Psoas muscle (tissue), 8 donors: ENCODE data around the gene HDDC2. TPM values are rescaled to one million over a fixed set of nuclear protein-coding genes. Genes with fewer than 3 reads are reported as not detected.
A peak's percentile ranks its signal among the peaks of the same experiment; 100 is the strongest.
"Not testable (repeated sequence)": the region's sequence is repeated elsewhere in the genome, so short reads cannot be mapped to it uniquely, and the experiment has no call there.

ENCODE experiments used
- ATAC-seq, 4 donors: fragments of 200-7000 bp; cut with Tn5 transposase; one replicate each; pipeline ENCODE4 v1.9.1; 2020; ENCODE audit warnings: moderate library complexity in 3 of 4, mild to moderate bottlenecking in 2 of 4
- DNase-seq, 2 donors: peaks; one replicate each; pipeline ENCODE4 v3.0.0-alpha.2; 2020
- H3K27ac ChIP-seq: fragments of 200-600 bp; one replicate; pipeline ENCODE4 v1.8.0; 2022
- H3K27me3 ChIP-seq, 3 donors: fragments of 200-600 bp in 1 of 3; one replicate each; pipeline versions ENCODE4 v1.6.1 to v1.8.0; 2013 to 2022; ENCODE audit warnings: low read length in 2 of 3, mild to moderate bottlenecking in 2 of 3, moderate library complexity in 1 of 3; ENCODE audit not compliant: insufficient read depth in 3 of 3
- H3K36me3 ChIP-seq, 2 donors: fragments of 200-600 bp in 1 of 2; one replicate each; pipeline versions ENCODE4 v1.6.1 to v1.8.0; 2013 to 2022; ENCODE audit warnings: low read depth in 1 of 2, mild to moderate bottlenecking in 1 of 2, moderate library complexity in 1 of 2; ENCODE audit not compliant: insufficient read depth in 1 of 2
- H3K4me1 ChIP-seq: fragments of 200-600 bp; one replicate; pipeline ENCODE4 v1.8.0; 2022
- H3K4me3 ChIP-seq: fragments of 200-600 bp; one replicate; pipeline ENCODE4 v1.8.0; 2022; ENCODE audit warnings: mild to moderate bottlenecking
- H3K9me3 ChIP-seq: fragments of 200-600 bp; one replicate; pipeline ENCODE4 v1.8.0; 2022
- WGBS, 3 donors: extraction: QIAGEN DNeasy Blood & Tissue Kit; methylation state at CpG; one replicate each; pipeline versions ENCODE4 v1.1.6 to v1.1.7; 2013; 5-methylcytosine and 5-hydroxymethylcytosine counted together
- intact Hi-C, 2 donors: fragments of 100-400 bp; cut with DNase I; formaldehyde crosslinking; loops; one replicate each; pipeline versions ENCODE4 v1.11.0 to v1.14.2; 2022
- polyA plus RNA-seq, 3 donors: library from polyadenylated mRNA; stranded (reverse); fragments of 200-250 nt; gene quantifications; one replicate each; pipeline ENCODE4 v1.2.3, GENCODE V29; 2013
- total RNA-seq, 4 donors: library from RNA; stranded (reverse); fragmentation: NEBNext Ultra II Directional in 2 of 4; extraction: Animal tissue kit (Norgen Biotek cat#: 25700) in 2 of 4; gene quantifications; one replicate each; pipeline versions ENCODE4 v1.2.1 to v1.2.4, GENCODE V29; 2021 to 2023
- TF ChIP-seq, protein P1 (sequence below): fragments of 200-600 bp; IDR thresholded peaks from one replicate; pipeline ENCODE4 v1.8.0; 2022; ENCODE audit warnings: antibody characterized with exemption
- donor health status: healthy with polysubstance abuse.
- donor health status: DM: no; HTN: no; CAD: no; lungs with moderate emphysema.
- donor health status: Bipolar disorder and iron deficiency.
- donor health status: healthy.
- donor health status: DM: yes; HTN: yes; CAD: no.
- donor health status: DM: no; HTN: no; CAD: no.
- donor health status: DM: no; HTN: no; CAD: no.
- donor health status: DM: yes; HTN: yes; CAD: no.

Gene HDDC2
- total and polyA plus RNA-seq, 7 donors = 72.5 to 151 (median 103) TPM

DNA sequence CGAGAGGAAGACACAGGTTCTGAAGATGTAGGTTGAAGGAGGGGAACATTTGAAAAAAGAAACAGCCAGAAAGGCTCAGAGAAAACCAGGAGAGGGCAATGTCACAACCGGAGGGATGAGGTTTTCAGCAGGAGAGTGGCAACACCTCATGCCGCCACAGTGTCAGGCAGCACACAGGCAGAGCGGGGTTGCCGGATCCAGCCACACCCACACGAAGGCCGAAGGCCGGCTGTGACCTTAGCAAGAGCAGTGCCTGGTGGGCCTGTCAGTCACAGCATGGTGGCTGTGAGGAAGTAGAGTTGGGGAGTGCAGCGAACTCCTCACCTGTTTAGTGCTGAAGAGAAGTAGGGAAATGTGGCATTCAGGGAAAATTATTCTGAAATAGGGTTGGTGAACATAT lies 14.0 kb downstream of the HDDC2 start:
- peak in 2 of 4 donors; percentile 50 to 71 for ATAC-seq
- no peak for DNase-seq
- WGBS, 3 donors = 88 to 93% (median 91%) methylated on average over 9 of the region's 9 CpGs
- H3K36me3 ChIP-seq = peaks cover 2 to 46% of the 10 kb centered on the region in 2 donors
- H3K27ac ChIP-seq = no peak overlapping the region
- no peak overlapping the region for H3K4me3 ChIP-seq
- intact Hi-C loops = no loop called here
- no peaks in the 10 kb centered on the region for H3K4me1 ChIP-seq
- H3K27me3 ChIP-seq = no peaks in the 10 kb centered on the region
- TF ChIP-seq, protein P1, sequence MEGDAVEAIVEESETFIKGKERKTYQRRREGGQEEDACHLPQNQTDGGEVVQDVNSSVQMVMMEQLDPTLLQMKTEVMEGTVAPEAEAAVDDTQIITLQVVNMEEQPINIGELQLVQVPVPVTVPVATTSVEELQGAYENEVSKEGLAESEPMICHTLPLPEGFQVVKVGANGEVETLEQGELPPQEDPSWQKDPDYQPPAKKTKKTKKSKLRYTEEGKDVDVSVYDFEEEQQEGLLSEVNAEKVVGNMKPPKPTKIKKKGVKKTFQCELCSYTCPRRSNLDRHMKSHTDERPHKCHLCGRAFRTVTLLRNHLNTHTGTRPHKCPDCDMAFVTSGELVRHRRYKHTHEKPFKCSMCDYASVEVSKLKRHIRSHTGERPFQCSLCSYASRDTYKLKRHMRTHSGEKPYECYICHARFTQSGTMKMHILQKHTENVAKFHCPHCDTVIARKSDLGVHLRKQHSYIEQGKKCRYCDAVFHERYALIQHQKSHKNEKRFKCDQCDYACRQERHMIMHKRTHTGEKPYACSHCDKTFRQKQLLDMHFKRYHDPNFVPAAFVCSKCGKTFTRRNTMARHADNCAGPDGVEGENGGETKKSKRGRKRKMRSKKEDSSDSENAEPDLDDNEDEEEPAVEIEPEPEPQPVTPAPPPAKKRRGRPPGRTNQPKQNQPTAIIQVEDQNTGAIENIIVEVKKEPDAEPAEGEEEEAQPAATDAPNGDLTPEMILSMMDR = no peak
- H3K9me3 ChIP-seq = peaks cover 9% of the 10 kb centered on the region

DNA sequence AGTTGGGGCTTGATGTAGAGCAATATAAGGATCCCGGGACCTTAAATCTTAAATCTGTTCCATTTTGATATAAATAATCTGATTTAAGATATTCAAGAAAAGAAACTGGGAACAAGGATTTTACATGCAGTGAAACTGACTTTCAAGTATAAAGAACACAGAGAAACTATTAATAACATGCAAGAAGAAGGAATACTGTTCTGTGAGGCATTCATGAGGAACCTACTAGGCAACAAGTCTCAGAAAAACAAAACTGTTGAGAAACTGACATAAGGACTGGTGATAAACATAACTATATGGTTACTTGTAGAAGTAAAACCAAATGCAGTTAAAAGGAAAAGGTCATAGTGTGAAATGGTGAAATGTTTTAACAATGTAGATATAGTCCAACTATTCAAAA lies 15.8 kb downstream of the HDDC2 start:
- H3K36me3 ChIP-seq = peaks cover 2 to 28% of the 10 kb centered on the region in 2 donors
- no peak for ATAC-seq

DNA sequence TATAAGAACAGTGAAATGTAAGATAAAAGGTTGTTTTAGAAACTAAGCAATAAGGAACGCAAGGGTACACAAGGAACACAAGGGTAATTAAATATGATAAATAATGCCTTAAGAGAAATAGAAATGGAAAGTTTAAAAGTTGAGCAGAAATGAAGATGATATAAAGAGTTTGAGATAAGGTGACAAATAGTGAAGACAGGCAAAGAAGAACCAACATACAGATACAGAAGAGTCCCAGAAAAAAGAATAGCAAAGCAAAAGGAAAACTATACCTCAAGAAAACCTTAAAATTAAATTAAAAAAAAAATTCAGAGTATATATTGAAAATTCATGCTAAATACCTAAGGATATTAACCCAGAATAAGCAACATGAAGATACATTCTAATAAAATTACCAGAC lies 16.4 kb downstream of the HDDC2 start:
- Histone ChIP-seq H3K27ac (no peak overlapping the region), H3K9me3 (peaks cover 9% of the 10 kb centered on the region), H3K27me3 (no peaks in the 10 kb centered on the region), H3K4me3 (no peak overlapping the region), H3K36me3 (peaks cover 2 to 26% of the 10 kb centered on the region in 2 donors), H3K4me1 (no peaks in the 10 kb centered on the region)
- intact Hi-C loops = no loop called here
- ATAC-seq = no peak
- DNase-seq = no peak
- TF ChIP-seq, protein P1 = no peak
- 98 to 100% (median 98%) methylated on average over 1 of the region's 1 CpG for WGBS, 3 donors

More for the DNA sequence above, 15.8 kb downstream of the HDDC2 start:
- no peak overlapping the region for H3K4me3 ChIP-seq
- 95 to 100% (median 98%) methylated on average over 1 of the region's 1 CpG for WGBS, 3 donors
- H3K27ac ChIP-seq = no peak overlapping the region
- no peak for DNase-seq
- intact Hi-C loops = no loop called here
- H3K4me1 ChIP-seq = no peaks in the 10 kb centered on the region
- TF ChIP-seq, protein P1 = no peak
- H3K27me3 ChIP-seq = no peaks in the 10 kb centered on the region
- peaks cover 9% of the 10 kb centered on the region for H3K9me3 ChIP-seq

DNA sequence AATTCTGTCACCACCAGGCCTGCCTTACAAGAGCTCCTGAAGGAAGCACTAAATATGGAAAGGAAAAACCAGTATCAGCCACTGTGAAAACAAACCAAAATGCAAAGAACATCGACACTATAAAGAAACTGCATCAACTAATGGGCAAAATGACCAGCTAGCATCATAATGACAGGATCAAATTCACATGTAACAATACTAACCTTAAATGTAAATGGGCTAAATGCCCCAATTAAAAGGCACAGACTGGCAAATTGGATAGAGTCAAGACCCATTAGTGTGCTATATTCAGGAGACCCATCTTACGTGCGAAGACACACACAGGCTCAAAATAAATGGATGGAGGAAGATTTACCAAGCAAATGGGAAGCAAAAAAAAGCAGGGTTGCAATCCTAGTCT lies 19.3 kb downstream of the HDDC2 start:
- H3K4me1 ChIP-seq, DNase-seq, ATAC-seq, H3K4me3 ChIP-seq, intact Hi-C loops, H3K9me3 ChIP-seq, H3K27me3 ChIP-seq, H3K27ac ChIP-seq: not testable (repeated sequence)
- peaks cover 2 to 12% of the 10 kb centered on the region in 2 donors for H3K36me3 ChIP-seq
- 94 to 99% (median 99%) methylated on average over 3 of the region's 3 CpGs for WGBS, 3 donors

DNA sequence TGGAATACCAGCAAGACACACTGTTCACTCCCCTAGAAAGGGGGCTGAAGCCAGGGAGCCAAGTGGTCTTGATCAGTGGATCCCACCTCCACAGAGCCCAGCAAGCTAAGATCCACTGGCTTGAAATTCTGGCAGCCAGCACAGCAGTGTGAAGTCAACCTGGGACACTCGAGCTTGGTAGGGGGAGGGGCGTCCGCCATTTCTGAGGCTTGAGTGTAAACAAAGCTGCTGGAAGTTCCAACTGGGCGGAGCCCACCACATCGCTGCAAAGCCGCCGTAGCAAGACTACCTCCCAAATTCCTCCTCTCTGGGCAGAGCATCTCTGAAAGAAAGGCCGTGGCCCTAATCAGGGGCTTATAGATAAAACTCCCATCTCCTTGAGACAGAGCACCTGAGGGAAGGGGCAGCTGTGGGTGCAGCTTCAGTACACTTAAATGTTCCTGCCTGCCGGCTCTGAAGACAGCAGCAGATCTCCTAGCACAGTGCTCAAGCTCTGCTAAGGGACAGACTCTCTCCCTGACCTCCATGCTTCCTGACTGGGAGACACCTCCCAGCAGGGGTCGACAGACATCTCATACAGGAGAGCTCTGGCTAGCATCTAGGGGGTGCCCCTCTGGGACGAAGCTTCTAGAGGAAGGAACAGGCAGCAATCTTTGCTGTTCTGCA lies 21.3 kb downstream of the HDDC2 start:
- ATAC-seq, H3K4me3 ChIP-seq, H3K4me1 ChIP-seq, H3K9me3 ChIP-seq, DNase-seq, H3K27me3 ChIP-seq, H3K27ac ChIP-seq, intact Hi-C loops: not testable (repeated sequence)
- 84 to 90% (median 87%) methylated on average over 11 of the region's 11 CpGs for WGBS, 3 donors
- peaks cover 0 to 15% of the 10 kb centered on the region in 2 donors for H3K36me3 ChIP-seq

DNA sequence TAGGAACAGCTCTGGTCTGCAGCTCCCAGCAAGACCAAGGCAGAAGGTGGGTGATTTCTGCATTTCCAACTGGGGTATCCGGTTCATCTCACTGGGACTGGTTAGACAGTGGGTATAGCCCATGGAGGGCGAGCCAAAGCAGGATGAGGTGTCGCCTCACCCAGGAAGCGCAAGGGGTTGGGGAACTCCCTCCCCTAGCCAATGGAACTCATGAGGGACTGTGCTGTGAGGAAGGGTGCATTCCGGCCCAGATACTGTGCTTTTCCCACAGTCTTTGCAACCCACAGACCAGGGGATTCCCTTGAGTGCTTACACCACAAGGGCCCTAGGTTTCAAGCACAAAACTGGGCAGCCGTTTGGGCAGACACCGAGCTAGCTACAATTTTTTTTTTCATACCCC lies 21.8 kb downstream of the HDDC2 start:
- no peak for ATAC-seq
- WGBS, 3 donors = 93 to 97% (median 96%) methylated on average over 7 of the region's 7 CpGs
- Histone ChIP-seq H3K27ac (no peak overlapping the region), H3K27me3 (no peaks in the 10 kb centered on the region), H3K36me3 (peaks cover 0 to 21% of the 10 kb centered on the region in 2 donors), H3K4me1 (no peaks in the 10 kb centered on the region), H3K4me3 (no peak overlapping the region), H3K9me3 (no peaks in the 10 kb centered on the region)
- DNase-seq = no peak
- TF ChIP-seq, protein P1 = no peak
- intact Hi-C loops = no loop called here
